A673 (cell line): ENCODE measurements around the gene SBK1. TPM values are rescaled to one million over a fixed set of nuclear protein-coding genes. Genes with fewer than 3 reads are reported as not detected.

Source experiments
- BruUV-seq: library from RNA; stranded (reverse); fragments of 400-500 nt; replicated peaks from 2 replicates; lab custom pipeline; 2021; lab: Mats Ljungman, UMichigan
- CTCF ChIA-PET: fragments of 300-600 bp; sonication (Branson Sonifier 250); formaldehyde crosslinking; loops from one replicate; lab custom pipeline; 2022; ENCODE audit warnings: antibody characterized with exemption; lab: Charles Lee
- POLR2A ChIA-PET: fragments of 300-600 bp; sonication (Branson Sonifier 250); formaldehyde crosslinking; loops from one replicate; lab custom pipeline; 2022; ENCODE audit warnings: antibody characterized with exemption; ENCODE audit not compliant: low non-redundant PET; lab: Charles Lee
- DNase-seq: peaks from one replicate; pipeline ENCODE4 v3.0.0-alpha.2; 2015; ENCODE audit warnings: low spot score
- H3K27ac ChIP-seq: fragments of 200-600 bp; sonication (generic); 2 replicates; pipeline ENCODE4 v1.5.1; 2016; ENCODE audit warnings: mixed run types, low read depth, mild to moderate bottlenecking, mixed read lengths, antibody characterized with exemption, low read length; ENCODE audit not compliant: poor library complexity, severe bottlenecking
- H3K27me3 ChIP-seq: fragments of 200-600 bp; sonication (generic); replicated peaks from 2 replicates; pipeline ENCODE4 v1.6.1; 2017; ENCODE audit warnings: mixed run types, low read depth, mild to moderate bottlenecking, mixed read lengths, antibody characterized with exemption, low read length; ENCODE audit not compliant: insufficient read depth, poor library complexity
- H3K36me3 ChIP-seq: fragments of 200-600 bp; sonication (generic); 2 replicates; pipeline ENCODE4 v1.6.1; 2016; ENCODE audit warnings: mixed run types, mild to moderate bottlenecking, mixed read lengths, antibody characterized with exemption, low read length; ENCODE audit not compliant: insufficient read depth, poor library complexity, severe bottlenecking
- H3K4me1 ChIP-seq: fragments of 200-600 bp; sonication (generic); 2 replicates; pipeline ENCODE4 v1.6.1; 2017; ENCODE audit warnings: mixed run types, mild to moderate bottlenecking, mixed read lengths, antibody characterized with exemption, low read length; ENCODE audit not compliant: insufficient read depth, poor library complexity, severe bottlenecking
- H3K4me3 ChIP-seq: fragments of 200-600 bp; sonication (generic); 2 replicates; pipeline ENCODE4 v1.5.1; 2016; ENCODE audit warnings: low read depth, mixed run types, mild to moderate bottlenecking, mixed read lengths, low read length; ENCODE audit not compliant: poor library complexity, severe bottlenecking
- H3K9me3 ChIP-seq: fragments of 200-600 bp; sonication (generic); 2 replicates; pipeline ENCODE4 v1.6.1; 2016; ENCODE audit warnings: mixed run types, low read depth, mild to moderate bottlenecking, mixed read lengths, antibody characterized with exemption, low read length; ENCODE audit not compliant: poor library complexity, severe bottlenecking
- EZH2 ChIP-seq: fragments of 200-600 bp; sonication (generic); IDR thresholded peaks from 2 replicates; pipeline ENCODE4 v1.6.1; 2017; ENCODE audit warnings: borderline replicate concordance, low read depth, mild to moderate bottlenecking, mixed read lengths, antibody characterized with exemption, low read length; ENCODE audit not compliant: poor library complexity, severe bottlenecking
- intact Hi-C: fragments of 100-400 bp; cut with micrococcal nuclease; formaldehyde crosslinking; loops from one replicate; pipeline ENCODE4 v1.10.0; 2022; ENCODE audit not compliant: unreplicated experiment
- total RNA-seq: library from RNA; stranded (reverse); gene quantifications from 2 replicates; pipeline ENCODE4 v1.2.3, GENCODE V29; 2021
- TF ChIP-seq, protein P1 (sequence below): fragments of 300-800, 200-600 bp; sonication (generic); conservative IDR thresholded peaks from 2 replicates; pipeline ENCODE4 v1.5.1; 2017; ENCODE audit warnings: low read depth, mild to moderate bottlenecking, antibody characterized with exemption, low read length, moderate library complexity, mixed read lengths

Gene SBK1
- total RNA-seq, 1 experiment from 2014 or later, result 22.2 TPM

DNA sequence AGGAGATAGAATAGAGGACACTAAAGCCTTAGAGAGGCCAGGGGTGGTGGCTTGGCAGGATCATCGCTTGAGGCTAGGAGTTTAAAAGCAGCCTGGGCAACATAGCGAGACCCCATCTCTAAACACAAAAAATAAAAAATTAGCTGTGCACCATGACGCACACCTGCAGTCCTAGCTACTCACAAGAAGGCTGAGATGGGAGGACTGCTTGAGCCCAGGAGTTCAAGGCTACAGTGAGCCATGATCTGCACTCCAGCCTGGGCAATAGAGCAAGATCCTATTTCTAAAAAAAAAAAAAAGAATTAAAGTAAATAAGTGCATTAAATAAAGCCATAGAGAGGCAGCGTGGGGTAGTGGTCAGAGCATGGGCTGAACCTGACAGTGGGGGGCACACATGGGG is 19.1 kb downstream of the SBK1 start:
- TF ChIP-seq, protein P1, sequence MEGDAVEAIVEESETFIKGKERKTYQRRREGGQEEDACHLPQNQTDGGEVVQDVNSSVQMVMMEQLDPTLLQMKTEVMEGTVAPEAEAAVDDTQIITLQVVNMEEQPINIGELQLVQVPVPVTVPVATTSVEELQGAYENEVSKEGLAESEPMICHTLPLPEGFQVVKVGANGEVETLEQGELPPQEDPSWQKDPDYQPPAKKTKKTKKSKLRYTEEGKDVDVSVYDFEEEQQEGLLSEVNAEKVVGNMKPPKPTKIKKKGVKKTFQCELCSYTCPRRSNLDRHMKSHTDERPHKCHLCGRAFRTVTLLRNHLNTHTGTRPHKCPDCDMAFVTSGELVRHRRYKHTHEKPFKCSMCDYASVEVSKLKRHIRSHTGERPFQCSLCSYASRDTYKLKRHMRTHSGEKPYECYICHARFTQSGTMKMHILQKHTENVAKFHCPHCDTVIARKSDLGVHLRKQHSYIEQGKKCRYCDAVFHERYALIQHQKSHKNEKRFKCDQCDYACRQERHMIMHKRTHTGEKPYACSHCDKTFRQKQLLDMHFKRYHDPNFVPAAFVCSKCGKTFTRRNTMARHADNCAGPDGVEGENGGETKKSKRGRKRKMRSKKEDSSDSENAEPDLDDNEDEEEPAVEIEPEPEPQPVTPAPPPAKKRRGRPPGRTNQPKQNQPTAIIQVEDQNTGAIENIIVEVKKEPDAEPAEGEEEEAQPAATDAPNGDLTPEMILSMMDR, result no peak
- TF ChIP-seq EZH2, result no peak
- no peaks in the 10 kb centered on the region for H3K27me3 ChIP-seq
- POLR2A ChIA-PET, result no interaction called here

DNA sequence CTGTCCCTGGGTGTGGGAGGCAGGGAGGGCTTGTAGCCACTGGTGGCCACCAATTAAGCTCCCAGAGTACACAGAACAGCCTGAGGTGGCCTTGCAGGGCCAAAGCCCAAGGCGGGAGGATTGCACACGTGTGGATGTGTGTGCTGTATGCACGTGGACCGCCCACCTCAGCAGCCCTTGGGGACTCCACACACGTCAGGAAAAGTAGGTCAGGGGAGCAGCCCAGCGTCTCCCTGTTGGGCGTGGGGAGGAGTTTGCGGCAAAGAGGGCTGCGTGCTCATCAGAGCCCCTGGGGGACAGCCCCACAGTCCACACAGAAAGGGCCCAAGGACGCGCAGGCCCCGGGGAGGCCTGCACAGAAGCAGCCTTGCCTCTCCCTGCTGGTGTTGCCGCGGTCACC is 19.6 kb downstream of the SBK1 start:
- intact Hi-C loops, result no loop called here
- H3K4me3 ChIP-seq, result no peak overlapping the region
- no peaks in the 10 kb centered on the region for H3K27me3 ChIP-seq
- no peak for DNase-seq
- no TSS peak for BruUV-seq
- H3K27ac ChIP-seq, result no peak overlapping the region
- H3K9me3 ChIP-seq, result no peaks in the 10 kb centered on the region
- ChIA-PET CTCF (interaction anchor here (0.5 to 0.6 kb wide), 2 partner anchors 10 to 13 kb away, joined by 3 read pairs; no protein-coding TSS in a partner anchor), POLR2A (no interaction called here)
- peaks cover 14% of the 10 kb centered on the region for H3K4me1 ChIP-seq
- no peaks in the 10 kb centered on the region for H3K36me3 ChIP-seq
- no peak for TF ChIP-seq EZH2
- TF ChIP-seq, protein P1, result no peak

More for the DNA sequence above, 19.1 kb downstream of the SBK1 start:
- BruUV-seq, result no TSS peak
- peaks cover 14% of the 10 kb centered on the region for H3K4me1 ChIP-seq
- no peak overlapping the region for H3K27ac ChIP-seq
- no peak for DNase-seq
- no peaks in the 10 kb centered on the region for H3K9me3 ChIP-seq
- intact Hi-C loops, result no loop called here
- no peaks in the 10 kb centered on the region for H3K36me3 ChIP-seq
- H3K4me3 ChIP-seq, result no peak overlapping the region
- CTCF ChIA-PET, result interaction anchor here (0.5 kb wide), 1 partner anchor 13 kb away, joined by 3 read pairs; no protein-coding TSS in a partner anchor

DNA sequence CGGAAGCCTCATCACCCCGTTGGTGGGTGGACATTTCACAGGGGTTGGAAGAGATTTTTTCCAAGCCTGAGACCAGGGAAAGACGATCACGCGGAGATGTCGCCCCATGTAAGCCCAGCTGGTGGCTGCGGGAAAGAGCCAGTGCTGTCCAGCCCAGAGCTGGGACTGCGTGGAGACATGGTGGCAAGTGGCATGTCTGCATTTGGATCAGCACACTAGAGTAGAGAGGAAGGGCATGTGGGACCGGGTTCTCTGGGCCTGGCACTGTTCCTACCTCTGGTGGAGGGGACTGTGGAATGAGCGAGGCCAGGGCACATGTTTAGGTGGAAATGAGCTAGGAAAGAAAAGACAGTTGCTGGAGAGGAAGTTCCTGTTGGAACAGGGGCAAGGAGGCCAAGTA is 20.0 kb downstream of the SBK1 start:
- Histone ChIP-seq H3K4me1 (peaks cover 14% of the 10 kb centered on the region), H3K4me3 (no peak overlapping the region), H3K27me3 (no peaks in the 10 kb centered on the region), H3K27ac (no peak overlapping the region), H3K36me3 (no peaks in the 10 kb centered on the region), H3K9me3 (no peaks in the 10 kb centered on the region)
- CTCF ChIA-PET, result interaction anchor here (0.6 kb wide), 1 partner anchor 9 kb away, joined by 3 read pairs; no protein-coding TSS in a partner anchor
- no TSS peak for BruUV-seq
- intact Hi-C loops, result no loop called here
- DNase-seq, result no peak
- TF ChIP-seq, protein P1, result no peak
- TF ChIP-seq EZH2, result no peak
- POLR2A ChIA-PET, result no interaction called here
